Epidermal melanocyte (primary cell): Measurements from ENCODE around the gene SLC9A3.
"Not testable (repeated sequence)": the region's sequence is repeated elsewhere in the genome, so short reads cannot be mapped to it uniquely, and the experiment has no call there.

Experiments used
- DNase-seq: peaks from one replicate; pipeline ENCODE4 v3.0.0; 2011; ENCODE audit warnings: low spot score; ENCODE audit not compliant: insufficient read length

The SLC9A3 gene

GRCh38 chr5:509611-510185, 14.6 kb downstream of the SLC9A3 start:
- no peak for DNase-seq

GRCh38 chr5:507986-508575, 16.2 kb downstream of the SLC9A3 start:
- not testable (repeated sequence) for DNase-seq

GRCh38 chr5:505951-506525, 18.2 kb downstream of the SLC9A3 start:
- DNase-seq = no peak

- no peak for DNase-seq
Observed at GRCh38 chr5:504326-505154, 19.7 kb downstream of the SLC9A3 start.

- DNase-seq = no peak
Observed at GRCh38 chr5:502325-503079, 21.7 kb downstream of the SLC9A3 start.

- DNase-seq = no peak
Observed at GRCh38 chr5:501831-502184, 22.4 kb downstream of the SLC9A3 start.

GRCh38 chr5:501105-501830, 23.0 kb downstream of the SLC9A3 start:
- no peak for DNase-seq

GRCh38 chr5:500491-500890, 23.8 kb downstream of the SLC9A3 start:
- DNase-seq = no peak

GRCh38 chr5:499233-500209, 24.7 kb downstream of the SLC9A3 start:
- DNase-seq = no peak

- no peak for DNase-seq
Observed at GRCh38 chr5:497871-498509, 26.3 kb downstream of the SLC9A3 start.

GRCh38 chr5:497090-497700, 27.1 kb downstream of the SLC9A3 start:
- no peak for DNase-seq

- no peak for DNase-seq
Observed at GRCh38 chr5:496028-496427, 28.2 kb downstream of the SLC9A3 start.

GRCh38 chr5:494667-495255, 29.5 kb downstream of the SLC9A3 start:
- no peak for DNase-seq

GRCh38 chr5:493758-494157, 30.5 kb downstream of the SLC9A3 start:
- no peak for DNase-seq

GRCh38 chr5:493119-493701, 31.0 kb downstream of the SLC9A3 start:
- DNase-seq = no peak

- DNase-seq = no peak
Observed at GRCh38 chr5:492314-492893, 31.8 kb downstream of the SLC9A3 start.

- DNase-seq = no peak
Observed at GRCh38 chr5:491856-492155, 32.4 kb downstream of the SLC9A3 start.
